K562 (cell line): ENCODE data around the gene SLC25A42. TPM values are rescaled to one million over a fixed set of nuclear protein-coding genes. Genes with fewer than 3 reads are reported as not detected.

Experiments used
- ARID1B ChIP-seq: fragments of 450-650 bp; IDR thresholded peaks from 2 replicates; pipeline ENCODE4 v1.6.1; 2016; ENCODE audit warnings: antibody characterized with exemption, mild to moderate bottlenecking, inconsistent platforms
- ATF6 ChIP-seq: sonication (generic); formaldehyde crosslinking; IDR thresholded peaks from 2 replicates; pipeline ENCODE4 v1.4.0; 2020; ENCODE audit warnings: mild to moderate bottlenecking, missing genetic modification reagents
- CBX3 ChIP-seq, 2 experiments: IDR thresholded peaks; 1 replicate in 1 of 2; 2 replicates in 1 of 2; pipeline ENCODE4 v1.6.1; 2012; ENCODE audit warnings: inconsistent platforms in 2 of 2, low read length in 2 of 2, borderline replicate concordance in 1 of 2, control low read depth in 1 of 2
- HMBOX1 ChIP-seq: sonication (generic); IDR thresholded peaks from 2 replicates; pipeline ENCODE4 v1.6.1; 2016
- KLF13 ChIP-seq: fragments of 450-650 bp; IDR thresholded peaks from 2 replicates; pipeline ENCODE4 v1.6.1; 2016; ENCODE audit warnings: missing genetic modification characterization, low read depth, mild to moderate bottlenecking, missing compliant biosample characterization, moderate library complexity, borderline replicate concordance
- MITF ChIP-seq: IDR thresholded peaks from 2 replicates; pipeline ENCODE4 v1.6.1; 2014; ENCODE audit warnings: antibody characterized with exemption
- MLLT1 ChIP-seq, 2 experiments: fragments of 450-650 bp; IDR thresholded peaks; 2 replicates each; pipeline ENCODE4 v1.6.1; 2016
- NR4A1 ChIP-seq, 2 experiments: fragments of 250-450 bp in 1 of 2; fragments of 450-650 bp in 1 of 2; sonication (Bioruptor Pico) in 1 of 2; IDR thresholded peaks; 2 replicates each; pipeline versions ENCODE4 v1.4.0 to v1.6.1; 2016 to 2020; ENCODE audit warnings: mild to moderate bottlenecking in 2 of 2, missing compliant biosample characterization in 1 of 2, missing genetic modification characterization in 1 of 2, moderate library complexity in 1 of 2
- TRIM24 ChIP-seq, 2 experiments: fragments of 450-650 bp; IDR thresholded peaks; 2 replicates each; pipeline ENCODE4 v1.6.1; 2016
- ZFP91 ChIP-seq: sonication (generic); formaldehyde crosslinking; IDR thresholded peaks from 2 replicates; pipeline ENCODE4 v1.8.0; 2022; ENCODE audit warnings: mild to moderate bottlenecking, missing genetic modification reagents
- ZNF253 ChIP-seq: fragments of 250-450 bp; sonication (Bioruptor Pico); conservative IDR thresholded peaks from 2 replicates; pipeline ENCODE4 v1.6.1; 2021; ENCODE audit warnings: mild to moderate bottlenecking
- polyA plus RNA-seq, 8 experiments: library from polyadenylated mRNA; depleted of rRNA in 4 of 8; stranded (reverse) in 5 of 8; unstranded in 3 of 8; fragments of >200 nt; fragmentation: Nextera tagmentation in 2 of 8; fragmentation: Illumina TruSeq in 1 of 8; extraction: Ambion mirVana in 2 of 8; extraction: Trizol in 1 of 8; gene quantifications; 2 replicates each; pipeline versions ENCODE4 v1.2.1 to v1.2.3, GENCODE V29; 2011 to 2014; ENCODE audit warnings: inconsistent platforms in 1 of 8, missing spikeins in 1 of 8
- total RNA-seq, 7 experiments: library from RNA; depleted of rRNA in 6 of 7; stranded (reverse); fragments of >200 nt in 6 of 7; fragmentation: Illumina TruSeq in 2 of 7; extraction: Trizol in 2 of 7; gene quantifications; 2 replicates each; pipeline versions ENCODE4 v1.2.1 to v1.2.3, GENCODE V29; 2011 to 2021; ENCODE audit warnings: low replicate concordance in 1 of 7

Gene SLC25A42
- total and polyA plus RNA-seq, 9 of the 15 experiments (the other 6 are each of a cell fraction or from before 2014, with no cell fraction given), result 0.59 to 32.2 (median 14.1) TPM

GRCh38 chr19:19063183-19064097 is at the start of gene SLC25A42 (continued):
- TF ChIP-seq CBX3 (IDR thresholded peaks at IDR 0.05; ENCODE audit: borderline replicate concordance in 1 of 2, low read length in 2 of 2) (0 out of 3 replicates have a peak, but pooled peaks of 1 of the 2 experiments have one; percentile 8), NR4A1 (CRISPR knock-in tag; IDR thresholded peaks at IDR 0.05) (no peak), NR4A1 (tag; IDR thresholded peaks at IDR 0.05) (0 out of 2 replicates have a peak, but pooled peaks have one; percentile 62), ATF6 (CRISPR knock-in tag) (no peak), ZNF253 (CRISPR knock-in tag) (no peak), ARID1B (no peak), MITF (no peak), MLLT1 (IDR thresholded peaks at IDR 0.05) (peak in 1 of 2 experiments; percentile 97; a peak in 2 of 4 replicates), ZFP91 (CRISPR knock-in tag) (0 out of 2 replicates have a peak, but pooled peaks have one; percentile 26), HMBOX1 (no peak), TRIM24 (IDR thresholded peaks at IDR 0.05) (peak in 1 of 2 experiments; percentile 35; a peak in 1 of 4 replicates), KLF13 (tag) (peak; percentile 37; the same call in 1 of the 2 replicates)
